ENCODE measurements around the gene CDC14A.
"Not testable (repeated sequence)": the region's sequence is repeated elsewhere in the genome, so short reads cannot be mapped to it uniquely, and the experiment has no call there.

Gene CDC14A

GRCh38 chr1:100404821-100405220, 52.5 kb downstream of the CDC14A start:
- no peak for DNase-seq (ENCODE audit: low spot score)

- not testable (repeated sequence) for DNase-seq (ENCODE audit: low spot score)
Measured at GRCh38 chr1:100405902-100406301, 53.6 kb downstream of the CDC14A start.

- not testable (repeated sequence) for DNase-seq (ENCODE audit: low spot score)
Measured at GRCh38 chr1:100407390-100407789, 55.1 kb downstream of the CDC14A start.

- DNase-seq (ENCODE audit: low spot score) = no peak
Measured at GRCh38 chr1:100411019-100411418, 58.7 kb downstream of the CDC14A start.

- DNase-seq (ENCODE audit: low spot score) = no peak
Measured at GRCh38 chr1:100411574-100411973, 59.3 kb downstream of the CDC14A start.

GRCh38 chr1:100413035-100413434, 60.7 kb downstream of the CDC14A start:
- no peak for DNase-seq (ENCODE audit: low spot score)

- DNase-seq (ENCODE audit: low spot score) = no peak
Measured at GRCh38 chr1:100414693-100415497, 62.6 kb downstream of the CDC14A start.

- no peak for DNase-seq (ENCODE audit: low spot score)
Measured at GRCh38 chr1:100415498-100415778, 63.1 kb downstream of the CDC14A start.

GRCh38 chr1:100419072-100419471, 66.8 kb downstream of the CDC14A start:
- DNase-seq (ENCODE audit: low spot score) = no peak

- no peak for DNase-seq (ENCODE audit: low spot score)
Measured at GRCh38 chr1:100422065-100422464, 69.8 kb downstream of the CDC14A start.

- DNase-seq (ENCODE audit: low spot score) = no peak
Measured at GRCh38 chr1:100423832-100424337, 71.6 kb downstream of the CDC14A start.

GRCh38 chr1:100428160-100428559, 75.9 kb downstream of the CDC14A start:
- DNase-seq (ENCODE audit: low spot score) = no peak

- DNase-seq (ENCODE audit: low spot score) = no peak
Measured at GRCh38 chr1:100430325-100430756, 78.0 kb downstream of the CDC14A start.

- DNase-seq (ENCODE audit: low spot score) = no peak
Measured at GRCh38 chr1:100431954-100432353, 79.6 kb downstream of the CDC14A start.

GRCh38 chr1:100433563-100433962, 81.3 kb downstream of the CDC14A start:
- no peak for DNase-seq (ENCODE audit: low spot score)

- no peak for DNase-seq (ENCODE audit: low spot score)
Measured at GRCh38 chr1:100434831-100435230, 82.5 kb downstream of the CDC14A start.

- no peak for DNase-seq (ENCODE audit: low spot score)
Measured at GRCh38 chr1:100438375-100438774, 86.1 kb downstream of the CDC14A start.

GRCh38 chr1:100438789-100439188, 86.5 kb downstream of the CDC14A start:
- no peak for DNase-seq (ENCODE audit: low spot score)

GRCh38 chr1:100440075-100440809, 87.9 kb downstream of the CDC14A start:
- DNase-seq (ENCODE audit: low spot score) = no peak

- DNase-seq (ENCODE audit: low spot score) = no peak
Measured at GRCh38 chr1:100441146-100441545, 88.8 kb downstream of the CDC14A start.

GRCh38 chr1:100441651-100442050, 89.3 kb downstream of the CDC14A start:
- no peak for DNase-seq (ENCODE audit: low spot score)

- no peak for DNase-seq (ENCODE audit: low spot score)
Measured at GRCh38 chr1:100443811-100444571, 91.7 kb downstream of the CDC14A start.

- no peak for DNase-seq (ENCODE audit: low spot score)
Measured at GRCh38 chr1:100445565-100445964, 93.3 kb downstream of the CDC14A start.

All from left forelimb (tissue), 1 donor.